Ramos (cell line): ENCODE data around the gene TPH1.

Source experiments
- in situ Hi-C: fragments of 300-500 bp; cut with MboI; formaldehyde crosslinking; loops from one replicate; pipeline ENCODE4 v1.14.3; 2022; ENCODE audit warnings: low sequenced_read_pairs; ENCODE audit not compliant: unreplicated experiment

Gene TPH1

DNA sequence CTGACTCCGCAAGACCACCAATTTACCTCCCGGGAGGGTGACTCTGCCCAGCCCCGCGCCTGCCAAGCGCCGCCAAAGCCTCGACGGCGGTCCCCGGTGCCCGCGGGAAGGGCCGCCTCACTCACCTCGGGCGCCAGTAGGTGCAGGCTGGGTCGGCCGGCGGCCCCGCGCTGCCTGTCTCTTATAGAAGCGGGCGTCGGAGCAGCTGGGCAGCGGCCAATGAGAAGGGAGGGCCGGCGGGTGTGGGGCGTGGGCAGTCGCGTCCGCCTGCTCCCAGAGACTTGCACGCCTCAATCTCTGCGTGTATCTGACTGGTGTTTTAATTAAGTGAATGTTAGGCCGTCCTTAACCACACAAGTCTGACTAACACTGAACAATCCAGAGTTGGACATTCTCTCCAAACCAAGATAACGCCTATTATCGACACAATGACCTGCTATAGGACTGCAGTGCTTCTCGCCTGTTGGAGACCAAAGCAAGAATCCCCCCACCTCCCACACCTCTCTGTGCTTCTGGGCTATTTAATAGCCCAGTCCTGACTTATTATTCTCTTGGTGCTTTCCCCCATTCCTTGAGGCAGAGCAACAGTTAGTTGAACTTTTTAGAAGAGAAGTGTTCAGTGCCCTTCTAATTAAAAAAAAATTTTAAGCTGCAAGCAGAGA, at the start of gene TPH1:
TPH1 (minus strand) TSS at position 154 of the 662 bp plus-strand sequence. CDS start 5,507 bp downstream, outside the sequence.
- in situ Hi-C loops: no loop called here

DNA sequence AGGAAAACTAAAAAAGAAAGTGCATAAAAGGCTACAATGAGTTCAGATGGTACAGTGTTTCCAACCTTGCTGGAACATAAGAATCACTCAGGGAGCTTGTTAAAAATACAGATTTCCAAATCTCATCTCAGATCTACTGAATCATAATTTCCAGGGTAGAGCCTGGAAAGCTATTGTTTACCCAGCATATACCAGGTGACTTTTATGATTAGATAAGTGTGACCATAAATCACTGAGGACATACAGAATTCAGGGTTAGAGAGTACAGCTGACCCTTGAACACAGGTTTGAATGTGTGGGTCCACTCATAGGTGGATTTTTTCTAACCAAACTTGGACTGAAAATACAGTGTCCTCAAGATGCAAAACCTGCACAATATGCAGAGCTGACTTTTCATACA, 47.9 kb upstream of the TPH1 start:
- in situ Hi-C loops: no loop called here

DNA sequence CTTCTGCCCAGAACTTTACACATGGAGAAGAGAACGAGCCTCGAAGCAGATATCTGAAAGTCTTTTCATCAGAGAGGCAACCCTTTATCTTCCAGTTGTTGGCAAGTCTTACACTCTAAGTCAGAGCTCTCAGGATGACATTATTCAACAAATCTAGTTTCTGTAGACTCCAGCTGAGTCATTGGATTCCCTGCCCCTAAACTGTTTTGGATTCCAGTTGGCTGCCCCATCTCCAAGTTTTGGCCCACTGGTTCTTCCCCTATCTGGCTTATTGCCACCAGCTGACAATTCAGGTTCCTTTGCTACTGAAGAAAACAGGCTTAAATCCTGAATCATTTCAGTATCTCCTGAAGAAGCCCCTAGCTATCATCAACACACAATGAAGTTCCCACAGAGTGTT, 45.7 kb upstream of the TPH1 start:
- in situ Hi-C loops: no loop called here

DNA sequence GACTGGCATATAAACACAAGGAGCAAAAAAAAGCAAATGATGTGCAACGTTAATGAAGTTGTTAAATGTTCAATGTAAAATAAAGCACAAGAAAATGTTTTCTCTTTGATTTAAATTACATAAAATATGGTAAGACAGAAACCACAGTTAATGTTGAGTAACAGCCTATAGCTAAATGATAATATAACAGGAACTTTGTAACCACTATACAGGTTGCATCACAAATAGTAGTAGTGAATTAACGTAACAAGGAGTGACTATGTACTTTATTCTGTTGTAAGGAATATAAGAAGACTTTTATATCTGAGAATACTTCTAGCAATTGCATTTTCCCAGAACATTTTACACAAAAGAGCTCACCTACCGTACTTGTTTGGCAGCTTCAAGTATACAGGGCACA, 42.9 kb upstream of the TPH1 start:
- in situ Hi-C loops: no loop called here

DNA sequence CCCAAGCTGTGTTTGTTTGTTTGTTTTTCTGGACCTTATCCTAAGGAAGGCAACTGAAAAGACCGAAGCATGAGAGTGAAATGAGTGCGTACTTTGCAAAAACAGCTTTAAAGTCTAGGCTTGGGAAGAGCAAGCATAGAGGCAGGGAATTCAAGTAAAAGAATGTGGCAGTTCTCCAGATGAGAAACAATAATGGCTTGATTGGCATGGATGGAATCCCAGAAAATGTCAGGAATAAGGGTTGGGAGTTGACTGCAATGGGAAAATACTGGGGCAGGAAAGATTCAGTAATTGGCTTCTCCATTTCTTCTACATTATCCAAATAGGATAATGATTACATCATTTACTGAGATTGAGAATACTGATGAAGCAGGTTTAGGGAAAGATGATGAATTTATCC, 42.3 kb upstream of the TPH1 start:
- in situ Hi-C loops: no loop called here

DNA sequence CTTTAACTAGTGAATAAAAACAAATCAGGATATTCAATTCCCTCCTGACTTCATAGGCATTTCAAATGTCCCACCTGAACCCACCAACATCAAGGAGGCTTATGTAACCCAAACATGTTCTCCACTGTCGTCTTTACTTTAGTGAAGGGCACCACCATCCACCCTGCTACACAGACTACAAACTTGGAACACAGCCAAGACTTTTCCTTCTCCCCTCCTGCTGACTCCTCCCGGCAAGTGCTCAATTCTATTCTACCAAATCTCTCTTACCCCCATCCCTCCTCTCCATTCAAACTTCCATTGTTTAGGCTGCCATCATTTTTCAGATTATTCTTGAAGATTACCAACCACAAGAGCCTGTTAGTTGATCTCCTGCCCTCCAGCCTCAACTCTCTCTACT, 35.5 kb upstream of the TPH1 start:
- in situ Hi-C loops: no loop called here

DNA sequence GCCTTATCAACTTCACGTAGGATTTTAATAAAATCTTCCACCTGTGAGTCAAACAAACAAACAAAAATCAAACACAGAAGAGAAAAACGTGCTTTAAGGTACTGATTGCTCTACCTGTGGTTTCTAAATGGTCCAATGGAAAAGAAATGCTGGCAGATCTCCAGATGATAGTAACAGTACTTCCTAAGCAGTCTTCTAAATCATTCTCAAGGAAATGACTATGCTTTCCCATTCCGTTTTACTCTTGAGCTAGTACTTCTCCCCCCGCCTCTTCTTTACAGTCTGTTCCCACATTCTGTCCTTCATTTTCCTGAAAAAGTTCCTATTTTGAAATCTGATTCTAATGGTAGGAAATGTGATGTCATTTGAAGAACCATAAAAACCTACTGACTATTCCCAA, 34.4 kb upstream of the TPH1 start:
- in situ Hi-C loops: no loop called here

DNA sequence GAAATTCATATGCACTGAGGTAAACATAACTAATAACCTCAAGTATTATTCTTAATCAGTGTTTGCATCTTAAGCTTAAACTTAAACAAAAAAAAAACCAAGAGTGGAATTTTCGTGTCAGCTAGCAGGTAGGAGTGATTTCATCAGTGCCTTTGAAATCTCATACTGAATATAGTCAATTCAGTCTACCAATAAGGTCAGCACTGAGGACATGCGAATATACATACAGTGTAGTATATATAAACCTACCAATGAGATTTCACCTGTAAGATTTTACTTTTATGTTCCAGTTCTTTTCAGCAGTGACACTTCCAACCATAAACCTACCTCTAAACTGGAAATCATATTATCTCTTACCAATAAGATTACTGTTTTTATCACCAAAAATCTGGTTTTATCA, 32.8 kb upstream of the TPH1 start:
- in situ Hi-C loops: no loop called here

DNA sequence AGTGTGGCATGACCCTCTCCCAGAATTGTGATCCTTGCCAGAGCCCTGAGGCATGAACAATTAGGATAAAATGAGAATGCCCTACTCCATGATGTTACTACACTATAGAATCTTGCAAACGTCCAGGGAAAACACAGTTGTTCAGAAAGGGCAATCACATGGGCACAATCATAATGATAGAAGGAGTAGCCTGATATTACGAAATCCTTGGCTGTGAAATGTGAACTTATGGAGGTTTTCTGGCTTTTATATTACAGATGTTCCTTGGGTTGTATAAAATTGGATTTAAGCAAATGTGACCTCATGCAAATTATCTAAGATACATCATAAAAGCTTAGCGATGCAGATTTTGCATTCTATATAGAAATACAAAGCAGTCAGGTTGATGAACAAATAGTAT, 29.4 kb upstream of the TPH1 start:
- in situ Hi-C loops: no loop called here

DNA sequence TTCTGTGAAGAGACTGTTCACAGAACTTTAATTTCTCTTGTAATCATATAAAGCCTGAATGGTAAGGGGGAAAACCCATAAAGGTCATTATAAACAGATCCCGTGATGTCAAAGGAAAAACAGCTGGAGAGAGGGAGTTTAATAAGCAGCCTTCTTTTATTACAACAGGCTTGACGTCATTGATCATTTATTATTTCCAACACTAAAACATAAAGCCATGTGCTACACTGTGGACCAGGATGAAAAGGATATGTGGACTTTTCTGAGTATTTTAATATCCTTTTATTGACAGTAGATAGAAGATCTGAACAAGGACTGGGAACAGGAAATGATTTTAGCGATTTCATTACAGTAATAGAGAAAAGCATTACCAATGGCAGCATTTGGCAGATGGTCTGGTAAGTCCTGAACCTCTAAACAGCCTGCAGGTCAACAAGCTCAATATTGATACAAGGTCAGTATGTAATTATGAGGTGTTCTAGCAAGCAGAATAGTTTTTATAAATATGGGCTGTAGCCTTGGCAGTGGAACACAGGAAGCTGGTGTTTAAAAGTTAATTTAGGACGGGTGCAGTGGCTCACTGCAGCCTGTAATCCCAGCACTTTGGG, 25.1 kb upstream of the TPH1 start:
- in situ Hi-C loops: no loop called here

DNA sequence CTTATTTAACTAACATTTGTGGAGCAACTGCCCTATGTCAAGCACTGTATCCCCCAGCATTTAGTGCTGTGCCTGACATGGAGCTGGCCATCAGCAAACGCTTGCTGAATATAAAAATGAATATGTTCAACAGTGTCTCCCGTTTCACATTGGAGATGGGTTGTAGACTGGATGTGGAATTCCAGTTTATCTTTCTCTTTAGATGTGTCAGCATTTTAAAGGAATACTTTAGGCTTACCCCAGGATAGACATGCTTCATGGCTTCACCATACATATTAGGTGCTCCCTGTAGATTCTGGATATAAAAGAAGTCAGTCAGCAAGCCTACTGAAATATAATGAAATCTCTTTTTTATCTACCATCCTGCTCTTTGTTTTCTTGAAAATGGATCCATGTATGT, 21.3 kb upstream of the TPH1 start:
- in situ Hi-C loops: no loop called here

DNA sequence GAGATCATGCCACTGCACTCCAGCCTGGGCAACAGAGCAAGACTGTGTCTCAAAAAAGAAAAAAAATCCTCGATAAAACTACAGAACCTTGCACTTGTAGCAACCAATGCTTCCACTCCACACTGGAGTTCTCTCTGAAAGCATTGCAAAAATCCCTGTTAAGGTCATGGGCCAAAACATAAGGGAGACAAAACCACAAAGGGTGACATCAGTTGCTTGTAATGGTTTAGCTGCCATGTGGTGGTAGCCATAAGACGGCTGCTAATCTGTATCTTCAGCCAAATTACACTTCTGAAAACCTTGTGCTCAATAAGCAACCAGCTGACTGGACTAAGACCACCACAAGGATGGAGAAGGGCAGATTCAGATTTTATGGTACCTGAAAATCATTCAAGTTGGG, 20.6 kb upstream of the TPH1 start:
- in situ Hi-C loops: no loop called here

DNA sequence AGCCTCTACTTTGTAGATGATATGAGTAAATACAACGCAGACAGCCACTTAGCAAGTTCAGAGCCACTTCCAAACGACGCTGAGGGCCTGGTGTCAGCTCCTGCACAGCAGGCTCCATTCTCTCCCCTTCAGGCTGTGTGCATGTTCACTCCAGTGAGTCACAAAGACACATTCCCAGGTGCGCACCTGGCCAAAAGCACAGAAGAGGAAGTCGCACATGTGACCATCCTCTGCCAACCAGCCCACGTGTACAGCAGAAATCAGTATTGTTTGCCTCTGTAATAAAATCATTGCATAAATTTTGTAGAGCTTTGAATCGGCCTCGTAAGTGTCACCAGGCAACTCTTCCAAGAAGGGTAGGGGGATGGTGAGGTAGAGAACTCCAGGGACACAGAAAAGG, 19.5 kb upstream of the TPH1 start:
- in situ Hi-C loops: no loop called here

DNA sequence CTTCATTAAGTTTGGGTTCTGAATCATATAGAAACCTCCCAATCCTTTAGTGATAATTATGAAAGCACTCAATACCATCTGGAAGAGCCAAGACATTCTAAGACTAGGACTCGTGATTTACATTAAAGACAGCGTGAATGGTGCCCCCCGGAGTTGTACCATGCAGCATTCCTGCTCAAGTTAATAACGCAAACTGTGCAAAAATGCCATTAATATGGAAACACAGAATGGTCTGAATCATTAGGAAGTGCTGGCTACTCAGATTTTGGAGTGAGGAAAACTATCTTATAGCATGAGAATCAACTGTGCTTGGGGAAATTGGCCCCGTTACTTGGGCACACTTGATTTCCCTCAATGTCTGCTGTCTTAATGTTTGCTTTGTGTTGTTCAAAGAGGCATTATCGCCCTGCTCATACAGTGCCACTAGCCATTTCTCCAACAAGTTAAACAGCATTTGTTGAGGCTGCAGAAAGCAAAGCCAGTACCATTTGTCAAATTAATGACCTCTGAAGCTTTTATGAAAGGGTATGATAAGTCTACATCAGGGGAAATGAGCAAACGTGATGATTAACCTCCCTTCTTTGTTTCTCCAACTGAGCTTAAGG, 18.5 kb upstream of the TPH1 start:
- in situ Hi-C loops: no loop called here

DNA sequence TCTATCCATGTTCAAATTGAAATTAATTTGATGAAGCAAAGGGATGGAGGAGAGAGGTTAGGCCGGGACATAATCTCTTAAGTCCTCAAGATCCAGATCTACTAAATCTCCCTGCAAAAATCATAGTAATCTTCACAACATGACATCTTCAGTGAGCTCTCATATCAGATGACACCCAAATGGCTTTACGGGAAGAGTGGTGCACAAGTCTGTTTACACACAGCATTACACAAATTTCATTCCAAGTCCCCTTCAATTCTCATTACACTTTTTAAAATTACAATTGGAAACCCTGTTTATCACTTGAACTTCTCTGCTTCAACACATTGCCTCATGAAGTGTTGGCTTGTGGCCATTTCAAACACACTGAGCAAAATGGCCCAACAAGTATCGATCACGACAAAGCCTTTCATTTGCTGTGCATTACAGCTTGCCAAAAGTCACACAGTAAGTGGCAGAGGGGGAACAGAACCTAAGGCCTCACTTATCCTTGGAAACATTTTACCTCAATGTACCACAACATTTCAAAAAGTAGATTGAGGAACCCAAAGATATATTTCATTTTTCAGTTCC, 17.9 kb upstream of the TPH1 start:
- in situ Hi-C loops: no loop called here

DNA sequence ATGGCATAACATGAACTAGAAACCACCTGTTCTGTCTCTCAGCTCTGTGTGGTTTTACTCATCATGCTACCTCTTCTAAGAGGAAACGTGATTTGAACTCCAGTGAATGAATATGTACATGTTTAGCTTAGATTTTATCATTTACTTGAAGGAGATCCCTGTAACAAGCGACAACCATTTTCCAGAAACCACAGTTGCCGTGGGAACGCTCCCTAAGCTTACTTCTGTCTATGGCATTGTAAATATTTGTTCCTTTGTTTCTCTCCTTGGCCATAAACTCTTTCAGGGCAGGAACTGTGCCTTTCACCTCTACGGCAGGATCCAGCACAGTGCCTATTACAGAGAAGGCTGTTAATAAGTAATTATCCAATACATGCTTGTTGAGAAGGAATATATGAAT, 17.1 kb upstream of the TPH1 start:
- in situ Hi-C loops: no loop called here

DNA sequence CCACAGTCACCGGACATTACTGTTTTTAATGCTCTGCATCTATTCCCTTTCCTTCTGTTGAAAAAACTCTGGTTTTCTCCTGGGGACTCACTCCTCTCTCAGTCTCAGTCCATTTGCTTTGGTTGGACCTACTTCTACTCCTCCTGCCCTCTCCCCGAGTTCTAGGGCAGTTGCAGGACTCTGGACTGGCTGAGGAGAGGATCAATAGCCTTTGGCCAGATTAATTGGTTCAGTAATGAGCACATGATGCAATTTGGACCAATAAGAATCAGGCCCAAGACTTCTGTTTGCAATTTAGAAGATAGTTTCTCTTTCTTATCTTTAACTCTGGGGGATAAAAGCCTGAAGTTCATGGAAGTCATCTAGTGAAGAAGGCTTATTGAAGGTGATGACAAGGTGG, 15.3 kb upstream of the TPH1 start:
- in situ Hi-C loops: no loop called here

DNA sequence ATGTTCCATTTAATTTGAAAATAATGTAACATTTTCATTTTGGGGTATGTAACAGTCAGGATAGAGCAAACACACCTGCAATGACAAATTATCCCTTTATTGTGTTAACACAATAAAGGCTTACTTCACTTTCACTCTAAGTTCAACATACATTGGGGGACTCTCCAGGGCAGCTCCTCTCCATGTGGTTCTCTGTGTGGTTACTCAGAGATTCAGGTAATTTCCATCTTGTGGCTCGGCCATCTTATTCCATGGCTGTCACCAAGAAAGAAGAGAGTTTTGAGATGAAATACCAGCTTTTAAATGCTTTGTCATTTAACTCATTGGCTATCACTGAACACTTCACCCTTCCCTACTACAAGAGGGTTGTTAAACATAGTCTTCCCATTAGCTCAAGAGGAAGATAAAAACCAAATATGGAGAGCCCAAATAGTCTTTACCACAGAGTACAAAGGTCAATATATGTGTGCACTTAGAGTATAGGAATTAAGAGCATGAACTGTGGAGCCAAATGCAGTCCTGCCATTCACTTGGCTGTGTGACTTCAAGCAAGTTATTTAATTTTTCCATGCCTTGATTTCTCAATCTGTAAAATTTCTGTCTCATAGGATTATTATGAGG, 10.6 kb upstream of the TPH1 start:
- in situ Hi-C loops: no loop called here

DNA sequence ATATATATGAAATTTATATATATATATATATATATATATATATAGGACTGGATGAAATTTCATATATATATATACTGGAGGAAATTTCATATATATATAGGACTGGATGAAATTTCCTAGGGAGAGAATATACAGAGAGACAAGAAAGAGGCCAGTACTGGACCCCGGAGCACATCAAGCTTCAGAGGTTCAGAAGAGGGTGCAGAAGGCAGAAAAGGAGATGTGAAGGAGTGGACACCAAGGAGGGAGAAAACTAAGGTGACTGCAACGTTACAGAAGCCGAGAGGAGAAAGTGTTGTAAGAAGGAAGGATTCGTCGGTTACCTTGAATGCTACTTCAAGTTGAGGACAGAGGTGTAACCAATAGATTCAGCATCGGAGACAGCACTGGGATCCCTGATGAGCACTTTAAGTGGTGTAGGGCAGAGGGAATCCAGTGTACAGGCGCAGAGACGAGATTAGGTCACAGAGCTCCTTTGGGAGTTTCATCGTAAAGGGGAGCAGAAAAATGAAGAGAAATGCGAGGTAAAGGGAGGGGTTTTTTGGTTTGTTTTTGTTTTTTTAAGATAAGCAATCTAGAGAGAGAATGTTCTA, 8.5 kb upstream of the TPH1 start:
- in situ Hi-C loops: no loop called here

DNA sequence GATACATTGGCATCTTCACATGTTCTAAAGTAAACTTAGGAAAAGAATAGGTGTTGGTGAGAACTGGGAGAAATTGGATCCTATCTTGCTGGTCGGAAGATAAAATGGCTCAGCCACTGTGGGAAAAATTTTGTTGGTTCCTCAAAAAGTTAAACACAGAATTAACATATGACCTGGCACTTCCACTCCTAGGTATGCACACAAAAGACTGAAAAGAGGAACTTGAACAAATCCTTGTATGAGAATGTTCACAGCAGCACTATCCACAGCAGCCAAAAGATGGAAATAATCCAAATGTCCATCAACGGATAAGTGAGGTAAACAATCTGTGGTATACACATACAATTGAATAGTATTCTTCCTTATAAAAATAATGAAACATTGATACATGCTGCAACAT, 4.8 kb upstream of the TPH1 start:
- in situ Hi-C loops: no loop called here

DNA sequence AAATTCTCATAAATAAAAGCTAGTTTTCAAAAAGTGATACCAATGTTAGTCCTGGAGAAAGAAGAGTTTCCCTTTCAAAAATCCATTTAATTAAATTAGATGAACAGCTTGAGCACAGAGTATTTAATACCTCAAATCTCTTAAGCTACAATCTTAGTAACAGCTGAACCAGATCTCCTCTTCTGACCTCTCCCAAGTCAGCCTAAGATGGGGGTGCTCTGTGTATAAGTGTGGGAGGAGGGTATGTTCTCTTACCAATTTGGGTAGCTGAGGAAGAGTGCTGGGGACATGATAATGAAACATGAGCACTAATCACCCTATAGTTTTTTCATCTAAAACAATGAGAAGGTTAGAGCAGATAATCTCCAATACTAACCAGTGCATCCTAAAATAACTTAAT, 9.6 kb downstream of the TPH1 start:
- in situ Hi-C loops: no loop called here
